Smooth muscle cell (in vitro differentiated cells): ENCODE data around the gene CSRP1. TPM values are rescaled to one million over a fixed set of nuclear protein-coding genes. Genes with fewer than 3 reads are reported as not detected.
A peak's percentile ranks its signal among the peaks of the same experiment; 100 is the strongest.

Experiments used
- DNase-seq: peaks from one replicate; lab custom pipeline; 2025; ENCODE audit not compliant: unreplicated experiment; lab: John Stamatoyannopoulos, UW
- H2AFZ ChIP-seq: fragments of 200-600 bp; sonication (generic); 2 replicates; pipeline ENCODE4 v1.6.0; 2016; ENCODE audit warnings: antibody characterized with exemption, low read depth, mild to moderate bottlenecking
- H3F3A ChIP-seq: fragments of 200-600 bp; sonication (generic); 2 replicates; pipeline ENCODE4 v1.6.0; 2017; ENCODE audit warnings: antibody characterized with exemption, low read depth
- H3K27ac ChIP-seq: fragments of 200-600 bp; sonication (generic); 2 replicates; pipeline ENCODE4 v1.5.1; 2016; ENCODE audit warnings: low read depth, mild to moderate bottlenecking
- H3K27me3 ChIP-seq: fragments of 200-600 bp; sonication (generic); 2 replicates; pipeline ENCODE4 v1.6.1; 2016; ENCODE audit warnings: low read depth, mild to moderate bottlenecking
- H3K36me3 ChIP-seq: fragments of 200-600 bp; sonication (generic); 2 replicates; pipeline ENCODE4 v1.5.1; 2016; ENCODE audit warnings: low read depth
- H3K4me1 ChIP-seq: fragments of 200-600 bp; sonication (generic); 2 replicates; pipeline ENCODE4 v1.5.1; 2016; ENCODE audit warnings: low read depth
- H3K4me2 ChIP-seq: fragments of 200-600 bp; sonication (generic); 2 replicates; pipeline ENCODE4 v1.6.0; 2016; ENCODE audit warnings: mild to moderate bottlenecking
- H3K4me3 ChIP-seq: fragments of 200-600 bp; sonication (generic); 2 replicates; pipeline ENCODE4 v1.5.1; 2016; ENCODE audit warnings: mild to moderate bottlenecking
- H3K79me2 ChIP-seq: fragments of 200-600 bp; sonication (generic); 2 replicates; pipeline ENCODE4 v1.6.0; 2016; ENCODE audit warnings: low read depth, mild to moderate bottlenecking
- H3K9ac ChIP-seq: fragments of 200-600 bp; sonication (generic); 2 replicates; pipeline ENCODE4 v1.6.0; 2016; ENCODE audit warnings: low read depth
- H3K9me3 ChIP-seq: fragments of 200-600 bp; sonication (generic); replicated peaks from 2 replicates; pipeline ENCODE4 v1.5.1; 2016; ENCODE audit warnings: low read depth
- H4K20me1 ChIP-seq: fragments of 200-600 bp; sonication (generic); 2 replicates; pipeline ENCODE4 v1.6.0; 2016; ENCODE audit warnings: low read depth
- CTCF ChIP-seq: fragments of 200-600 bp; sonication (generic); IDR thresholded peaks from 2 replicates; pipeline ENCODE4 v1.5.1; 2017; ENCODE audit warnings: borderline replicate concordance, mild to moderate bottlenecking, antibody characterized with exemption; ENCODE audit not compliant: insufficient read depth, poor library complexity, severe bottlenecking
- WGBS: methylation state at CpG from one replicate; pipeline ENCODE4 v1.1.7; 2016; ENCODE audit warnings: low lambda C conversion rate; 5-methylcytosine and 5-hydroxymethylcytosine counted together
- polyA plus RNA-seq: library from polyadenylated mRNA; unstranded; fragments of >200 nt; fragmentation: Nextera tagmentation; extraction: Ambion mirVana; gene quantifications from 2 replicates; pipeline ENCODE4 v1.2.1, GENCODE V29; 2016
- total RNA-seq: library from RNA; depleted of rRNA; stranded (reverse); fragments of >200 nt; gene quantifications from 2 replicates; pipeline ENCODE4 v1.2.3, GENCODE V29; 2014

Gene CSRP1
- total and polyA plus RNA-seq, 2 experiments from 2014 or later = 202 to 345 TPM

- no peak overlapping the region for H3K9ac ChIP-seq
- H4K20me1 ChIP-seq = peaks cover 35% of the 10 kb centered on the region
- no peak for TF ChIP-seq CTCF
- H3K27me3 ChIP-seq = no peaks in the 10 kb centered on the region
- no peak overlapping the region for H3K27ac ChIP-seq
- H3F3A ChIP-seq = peaks cover 43% of the 10 kb centered on the region
- no peaks in the 10 kb centered on the region for H3K36me3 ChIP-seq
- H3K4me1 ChIP-seq = peaks cover 4% of the 10 kb centered on the region
- no peaks in the 10 kb centered on the region for H3K9me3 ChIP-seq
- peaks cover 17% of the 10 kb centered on the region for H3K79me2 ChIP-seq
- no peak overlapping the region for H2AFZ ChIP-seq
- DNase-seq = no peak
- WGBS = 81% methylated on average over 2 of the region's 2 CpGs
- no peak overlapping the region for H3K4me3 ChIP-seq
- H3K4me2 ChIP-seq = no peak overlapping the region
Observed at GRCh38 chr1:201487742-201488141, 19.2 kb downstream of the CSRP1 start.

- Histone ChIP-seq H3K27me3 (no peaks in the 10 kb centered on the region), H2AFZ (no peak overlapping the region), H3K4me2 (peak overlapping the region; percentile 10), H3K4me3 (no peak overlapping the region), H3K36me3 (no peaks in the 10 kb centered on the region), H3K9me3 (no peaks in the 10 kb centered on the region), H3K79me2 (peaks cover 7% of the 10 kb centered on the region), H3K9ac (no peak overlapping the region), H4K20me1 (peaks cover 20% of the 10 kb centered on the region), H3K27ac (peak overlapping the region; percentile 46), H3F3A (peaks cover 43% of the 10 kb centered on the region), H3K4me1 (peaks cover 4% of the 10 kb centered on the region)
- no peak for DNase-seq
- WGBS = 12% methylated on average over 3 of the region's 3 CpGs
- TF ChIP-seq CTCF = no peak
Observed at GRCh38 chr1:201486187-201486586, 20.7 kb downstream of the CSRP1 start.

GRCh38 chr1:201485184-201485774 is 21.6 kb downstream of the CSRP1 start:
- peaks cover 14% of the 10 kb centered on the region for H4K20me1 ChIP-seq
- WGBS = 92% methylated on average over 4 of the region's 4 CpGs
- TF ChIP-seq CTCF = no peak

GRCh38 chr1:201483373-201483949 is 23.5 kb downstream of the CSRP1 start:
- no peaks in the 10 kb centered on the region for H3K9me3 ChIP-seq
- no peak overlapping the region for H3K9ac ChIP-seq
- peaks cover 34% of the 10 kb centered on the region for H3F3A ChIP-seq
- peaks cover 7% of the 10 kb centered on the region for H3K4me1 ChIP-seq
- H2AFZ ChIP-seq = no peak overlapping the region
- WGBS = 88% methylated on average over 4 of the region's 4 CpGs
- no peak overlapping the region for H3K27ac ChIP-seq
- H3K27me3 ChIP-seq = no peaks in the 10 kb centered on the region
- no peaks in the 10 kb centered on the region for H4K20me1 ChIP-seq
- no peak overlapping the region for H3K4me3 ChIP-seq
- H3K4me2 ChIP-seq = no peak overlapping the region
- DNase-seq = no peak
- no peaks in the 10 kb centered on the region for H3K36me3 ChIP-seq
- TF ChIP-seq CTCF = no peak
- no peaks in the 10 kb centered on the region for H3K79me2 ChIP-seq

More at GRCh38 chr1:201485184-201485774, 21.6 kb downstream of the CSRP1 start:
- Histone ChIP-seq H3K36me3 (no peaks in the 10 kb centered on the region), H2AFZ (no peak overlapping the region), H3K4me3 (no peak overlapping the region), H3K4me1 (peaks cover 4% of the 10 kb centered on the region), H3K27me3 (no peaks in the 10 kb centered on the region), H3K79me2 (peaks cover 7% of the 10 kb centered on the region), H3K9ac (no peak overlapping the region), H3K9me3 (no peaks in the 10 kb centered on the region), H3K27ac (no peak overlapping the region), H3F3A (peaks cover 39% of the 10 kb centered on the region), H3K4me2 (no peak overlapping the region)
- no peak for DNase-seq
